GM18498 (cell line): ENCODE measurements around the gene TOB1.

Source experiments
- ATAC-seq: cut with Tn5 transposase; IDR thresholded peaks from one replicate; pipeline ENCODE4 v1.9.1; 2021; ENCODE audit warnings: mild to moderate bottlenecking, moderate library complexity; ENCODE audit not compliant: unreplicated experiment

The TOB1 gene

GRCh38 chr17:50848711-50849110 is 17.4 kb downstream of the TOB1 start:
- no peak for ATAC-seq

GRCh38 chr17:50848039-50848438 is 18.1 kb downstream of the TOB1 start:
- no peak for ATAC-seq

- ATAC-seq, result no peak
These were observed 18.6 kb downstream of the TOB1 start for GRCh38 chr17:50847566-50847965.

- ATAC-seq, result no peak
These were observed 20.7 kb downstream of the TOB1 start for GRCh38 chr17:50845240-50846147.

- ATAC-seq, result no peak
These were observed 21.9 kb downstream of the TOB1 start for GRCh38 chr17:50844117-50844700.

- ATAC-seq, result no peak
These were observed 22.8 kb downstream of the TOB1 start for GRCh38 chr17:50843150-50843905.

- ATAC-seq, result no peak
These were observed 23.5 kb downstream of the TOB1 start for GRCh38 chr17:50842506-50843149.

- no peak for ATAC-seq
These were observed 24.2 kb downstream of the TOB1 start for GRCh38 chr17:50841949-50842354.

GRCh38 chr17:50841277-50841948 is 24.7 kb downstream of the TOB1 start:
- no peak for ATAC-seq

GRCh38 chr17:50840311-50840851 is 25.8 kb downstream of the TOB1 start:
- no peak for ATAC-seq

GRCh38 chr17:50839591-50840310 is 26.4 kb downstream of the TOB1 start:
- no peak for ATAC-seq

- no peak for ATAC-seq
These were observed 27.9 kb downstream of the TOB1 start for GRCh38 chr17:50837980-50838954.

- no peak for ATAC-seq
These were observed 28.7 kb downstream of the TOB1 start for GRCh38 chr17:50837286-50837979.

- no peak for ATAC-seq
These were observed 29.3 kb downstream of the TOB1 start for GRCh38 chr17:50836826-50837225.

GRCh38 chr17:50835301-50836234 is 30.6 kb downstream of the TOB1 start, which contains the start of gene WFIKKN2:
Gene WFIKKN2 (plus strand): TSS chr17:50835586. CDS start chr17:50835938, 352 bp downstream.
- ATAC-seq, result no peak

GRCh38 chr17:50834429-50835300 is 31.5 kb downstream of the TOB1 start:
- ATAC-seq, result no peak
